ENCODE data around the gene KIAA0753. TPM values are rescaled to one million over a fixed set of nuclear protein-coding genes. Genes with fewer than 3 reads are reported as not detected.

Gene KIAA0753
- total and polyA plus RNA-seq, 2 of the 13 experiments (the other 11 are each of a cell fraction or from before 2014, with no cell fraction given) = 5.2 to 9.1 TPM

- H3K9ac ChIP-seq (ENCODE audit: insufficient read depth, low read depth, low read length) = no peak overlapping the region
- H3K27me3 ChIP-seq (ENCODE audit: control insufficient read depth in 1 of 2, insufficient read depth in 2 of 2, low read length in 2 of 2) = no peaks in the 10 kb centered on the region
- H3K4me2 ChIP-seq (ENCODE audit: low read depth, low read length) = no peak overlapping the region
- no peak for TF ChIP-seq TBX3 (IDR thresholded peaks at IDR 0.05; ENCODE audit: borderline replicate concordance)
- TF ChIP-seq ZNF619 (CRISPR knock-in tag; IDR thresholded peaks at IDR 0.05) = no peak
- TF ChIP-seq ZNF740 (CRISPR knock-in tag; IDR thresholded peaks at IDR 0.05) = no peak
- TF ChIP-seq NFE2 (CRISPR knock-in tag; IDR thresholded peaks at IDR 0.05) = no peak
- no peak for TF ChIP-seq ZNF225 (CRISPR knock-in tag; IDR thresholded peaks at IDR 0.05)
- no peak for TF ChIP-seq ZNF510 (CRISPR knock-in tag; IDR thresholded peaks at IDR 0.05; ENCODE audit: low read depth)
- no peak for TF ChIP-seq TP53 (CRISPR knock-in tag; conservative IDR thresholded peaks at IDR 0.05)
- no peak for TF ChIP-seq ARNTL (CRISPR knock-in tag; IDR thresholded peaks at IDR 0.05)
- TF ChIP-seq RFX5 (IDR thresholded peaks at IDR 0.05; ENCODE audit: low read depth, low read length) = no peak
- TF ChIP-seq ZNF230 (CRISPR knock-in tag; IDR thresholded peaks at IDR 0.05) = no peak
- TF ChIP-seq MIER2 (CRISPR knock-in tag; IDR thresholded peaks at IDR 0.05) = no peak
- TF ChIP-seq MED1 (CRISPR knock-in tag; IDR thresholded peaks at IDR 0.05) = no peak
- TF ChIP-seq ZNF687 (CRISPR knock-in tag; IDR thresholded peaks at IDR 0.05) = no peak
- no peak for TF ChIP-seq TEAD3 (CRISPR knock-in tag; optimal IDR thresholded peaks at IDR 0.05; ENCODE audit: borderline replicate concordance)
- no peak for TF ChIP-seq ZZZ3 (CRISPR knock-in tag; IDR thresholded peaks at IDR 0.05; ENCODE audit: borderline replicate concordance)
- TF ChIP-seq ZNF430 (CRISPR knock-in tag; IDR thresholded peaks at IDR 0.05) = no peak
- TF ChIP-seq ZNF709 (CRISPR knock-in tag; IDR thresholded peaks at IDR 0.05) = no peak
- no peak for TF ChIP-seq CHD2 (IDR thresholded peaks at IDR 0.05; ENCODE audit: low read depth, low read length)
- TF ChIP-seq ZNF343 (CRISPR knock-in tag; IDR thresholded peaks at IDR 0.05) = no peak
- no peak for TF ChIP-seq HES4 (CRISPR knock-in tag; IDR thresholded peaks at IDR 0.05; ENCODE audit: borderline replicate concordance)
- in situ Hi-C loops (cut with HindIII; ENCODE audit: extremely low pct_ligation_motif_present, low pct_unique_long_range_greater_than_20kb) (no loop called here), intact Hi-C loops (cut with micrococcal nuclease; ENCODE audit: unreplicated experiment) (no loop called here)
- DNase-seq (ENCODE audit: low spot score) (no peak), ATAC-seq (no peak), FAIRE-seq (no peak)
- H3K9me3 ChIP-seq (ENCODE audit: low read length) = no peaks in the 10 kb centered on the region
- H4K20me1 ChIP-seq (ENCODE audit: insufficient read depth, low read length) = no peaks in the 10 kb centered on the region
- ChIA-PET POLR2A (no interaction called here), CTCF (ENCODE audit: low intra/inter-chr PET ratio, low total read pairs) (no interaction called here)
- no TSS peak for BruUV-seq (replicated peaks)
- H3K79me2 ChIP-seq (ENCODE audit: insufficient read depth, low read length) = no peaks in the 10 kb centered on the region
- H3K27ac ChIP-seq (ENCODE audit: extremely low read length, insufficient read depth, low read length) = no peak overlapping the region
- no peak overlapping the region for H3K4me3 ChIP-seq (replicated peaks in 1 of 3; ENCODE audit: insufficient read depth in 1 of 3, low read depth in 2 of 3, low read length in 3 of 3)
- no peaks in the 10 kb centered on the region for H3K4me1 ChIP-seq (ENCODE audit: insufficient read depth, low read length)
- peaks cover 17 to 68% of the 10 kb centered on the region in 2 experiments; a peak in 4 of 5 replicates for H3K36me3 ChIP-seq (replicated peaks in 1 of 2; ENCODE audit: control insufficient read depth in 1 of 2, insufficient read depth in 2 of 2, low read length in 2 of 2)
- H2AFZ ChIP-seq (ENCODE audit: low read length) = no peak overlapping the region
- WGBS (ENCODE audit: low lambda C conversion rate) = 96% methylated on average over 3 of the region's 3 CpGs
Observed at GRCh38 chr17:6623941-6624340, 16.6 kb downstream of the KIAA0753 start.
